ENCODE measurements around the gene TSR2.
A peak's percentile ranks its signal among the peaks of the same experiment; 100 is the strongest.
"Not testable (repeated sequence)": the region's sequence is repeated elsewhere in the genome, so short reads cannot be mapped to it uniquely, and the experiment has no call there.

TSR2 gene

GRCh38 chrX:54473993-54474859, 34.0 kb downstream of the TSR2 start:
- DNase-seq (ENCODE audit: low read depth, low spot score): no peak

- DNase-seq (ENCODE audit: low read depth, low spot score): no peak
Measured at GRCh38 chrX:54479136-54480111, 39.2 kb downstream of the TSR2 start.

DNA sequence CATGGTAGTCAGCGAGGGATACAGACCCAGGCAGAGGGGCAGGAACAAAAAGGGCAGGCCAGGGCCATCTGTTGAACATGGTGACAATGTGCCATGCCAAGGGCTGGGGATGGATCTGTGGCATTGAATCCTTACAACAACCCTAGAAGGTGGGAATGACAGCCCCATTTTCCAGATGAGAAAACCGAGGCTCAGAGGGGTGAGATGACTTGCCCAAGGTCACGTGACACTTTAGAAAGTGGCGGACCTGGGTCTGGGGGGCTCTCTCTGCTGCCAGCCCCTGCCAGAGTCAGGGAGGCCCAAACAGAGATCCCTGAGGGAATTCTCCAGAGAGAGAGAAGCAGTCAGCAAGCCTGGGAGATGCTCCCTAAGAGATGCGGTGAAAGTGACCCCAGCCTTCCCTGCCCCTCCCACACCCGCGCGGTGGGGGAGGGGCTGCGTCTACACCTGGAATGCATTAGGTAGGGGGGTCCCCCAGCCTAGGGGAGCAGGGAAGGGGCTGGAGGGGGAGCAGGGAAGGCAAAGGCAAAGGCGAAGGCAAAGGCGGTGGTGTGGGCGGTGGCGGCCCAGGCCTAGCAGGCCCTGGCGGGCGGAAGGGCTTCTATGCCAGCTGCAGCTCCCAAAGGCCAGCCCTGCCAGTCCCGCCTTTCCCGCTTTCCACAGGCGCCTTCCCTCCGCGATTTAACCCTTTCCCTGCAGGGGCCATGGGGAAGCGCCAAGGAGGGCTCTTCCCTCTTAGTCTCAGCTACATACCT, 42.8 kb downstream of the TSR2 start:
- DNase-seq (ENCODE audit: low read depth, low spot score): no peak

DNA sequence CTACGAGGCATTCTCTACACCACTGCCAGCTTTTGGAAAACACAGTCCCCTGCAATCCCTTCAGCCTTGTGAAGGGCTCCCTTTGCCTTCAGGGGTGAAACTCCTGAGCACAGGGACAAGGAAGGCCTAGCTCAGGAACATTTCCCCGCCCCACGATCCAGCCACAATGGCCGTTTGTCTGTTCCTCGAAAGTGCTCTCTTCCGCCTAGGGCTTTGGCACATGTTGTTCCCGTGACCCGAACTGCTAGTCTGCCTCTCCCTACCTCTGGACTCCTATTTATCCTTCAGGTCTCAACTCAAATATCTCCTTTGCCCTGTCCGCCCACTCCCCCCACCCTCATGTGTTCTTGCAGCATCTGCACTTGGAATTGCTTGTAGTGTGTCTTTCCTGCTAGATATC, 43.7 kb downstream of the TSR2 start:
- no peak for DNase-seq (ENCODE audit: low read depth, low spot score)

DNA sequence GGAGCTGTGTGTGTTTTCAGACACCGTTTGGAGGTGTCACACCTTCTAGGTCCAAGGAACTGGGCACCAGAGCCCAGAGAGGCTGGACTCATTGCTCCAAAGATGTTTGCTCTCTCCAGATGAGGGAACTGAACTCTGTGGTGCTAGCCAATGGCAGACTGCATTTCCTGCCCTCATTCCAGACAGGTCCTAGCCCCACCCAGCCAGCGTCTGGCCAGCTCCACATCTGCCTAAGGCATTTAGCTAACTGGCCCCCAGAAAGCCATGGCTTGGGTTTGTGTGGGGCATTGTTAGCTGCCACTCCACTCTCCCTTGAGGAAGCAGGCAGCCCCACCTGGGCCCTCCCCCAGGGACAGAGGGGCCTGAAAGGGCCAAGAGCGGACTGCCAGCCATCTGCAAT, 44.5 kb downstream of the TSR2 start:
- DNase-seq (ENCODE audit: low read depth, low spot score): no peak

DNA sequence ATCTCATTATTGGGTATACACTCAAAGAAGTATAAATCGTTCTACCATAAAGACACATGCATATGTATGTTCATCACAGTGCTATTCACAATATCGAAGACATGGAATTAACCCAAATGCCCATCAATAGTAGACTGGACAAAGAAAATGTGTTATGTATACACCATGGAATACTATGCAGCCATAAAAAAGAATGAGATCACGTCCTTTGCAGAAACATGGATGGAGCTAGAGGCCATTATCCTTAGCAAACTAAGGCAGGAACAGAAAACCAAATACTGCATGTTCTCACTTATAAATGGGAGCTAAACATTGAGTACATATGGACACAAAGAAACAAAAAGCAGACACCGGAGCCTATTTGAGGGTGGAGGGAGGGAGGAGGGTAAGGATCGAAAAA, 49.6 kb downstream of the TSR2 start:
- DNase-seq (ENCODE audit: low read depth, low spot score): not testable (repeated sequence)

DNA sequence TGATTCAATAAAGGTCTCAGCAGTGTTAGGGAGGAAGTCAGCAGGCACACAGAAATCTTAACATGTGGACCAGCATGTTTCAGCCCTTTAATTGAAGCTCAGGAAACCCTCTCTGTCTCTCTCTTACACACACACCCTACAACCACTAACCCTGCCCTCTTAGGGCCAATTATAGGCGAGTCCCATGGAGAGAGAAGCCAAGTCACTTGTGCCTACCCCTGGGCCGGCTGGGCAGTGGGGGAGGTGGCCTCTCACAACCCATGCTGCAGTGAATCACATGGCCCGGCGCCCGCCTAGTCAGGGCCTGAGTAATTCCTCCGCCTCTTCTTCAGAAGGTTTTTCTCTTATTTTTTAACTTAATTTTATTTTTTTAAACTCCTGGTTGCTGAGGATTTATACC, 52.1 kb downstream of the TSR2 start:
- DNase-seq (ENCODE audit: low read depth, low spot score): peak; percentile 64

DNA sequence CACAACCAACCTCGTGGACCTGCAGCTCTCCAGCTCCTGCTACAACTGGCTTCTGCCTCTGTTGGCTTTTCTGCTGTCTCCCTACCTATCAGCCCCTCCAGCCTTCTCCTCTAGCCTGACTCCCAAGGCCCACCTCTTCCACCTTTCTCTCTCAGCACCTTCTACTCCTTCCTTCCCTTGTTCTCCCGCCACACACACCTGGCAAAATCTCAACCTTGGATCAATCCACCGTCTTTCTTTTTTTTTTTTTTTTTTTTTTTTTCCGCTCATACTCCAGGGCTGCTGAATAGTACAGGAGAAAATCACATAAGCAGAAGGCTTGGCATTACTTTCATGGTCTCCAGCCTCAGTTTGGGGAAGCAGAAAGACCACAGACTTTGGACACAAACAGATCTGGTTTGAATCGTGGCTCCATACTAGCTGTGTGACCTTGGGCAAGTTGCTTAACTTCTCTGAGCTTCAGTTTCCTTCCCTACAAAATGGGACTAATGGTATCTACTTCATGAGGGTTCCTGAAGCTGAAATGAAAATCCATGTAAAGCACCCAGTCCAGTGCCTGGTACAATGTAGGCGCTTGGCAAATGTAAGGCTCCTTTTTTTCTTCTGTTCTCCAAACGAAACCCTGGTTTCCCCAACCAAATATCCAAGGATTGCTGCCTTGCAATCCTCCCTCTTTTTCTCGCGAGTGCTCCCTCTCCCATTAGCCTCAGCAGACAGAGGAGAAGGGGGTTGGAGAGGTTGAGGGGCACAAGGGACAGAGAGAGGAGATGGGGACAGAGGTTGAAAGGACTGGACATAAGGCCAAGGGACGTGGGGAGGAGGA, 54.2 kb downstream of the TSR2 start:
- DNase-seq (ENCODE audit: low read depth, low spot score): no peak

Data from astrocyte of the hippocampus (primary cell).